HG02840 (cell line): ENCODE results near the gene DUOX1.

Experiments
- ATAC-seq: cut with Tn5 transposase; IDR thresholded peaks from one replicate; pipeline ENCODE4 v1.9.1; 2021; ENCODE audit warnings: mild to moderate bottlenecking, moderate library complexity, moderate number of reproducible peaks; ENCODE audit not compliant: unreplicated experiment, low FRiP score

Gene DUOX1

GRCh38 chr15:45105586-45105985, 24.2 kb upstream of the DUOX1 start:
- ATAC-seq = no peak

GRCh38 chr15:45106002-45106790, 23.6 kb upstream of the DUOX1 start:
- ATAC-seq = no peak

- no peak for ATAC-seq
Observed at GRCh38 chr15:45107941-45108630, 21.7 kb upstream of the DUOX1 start.

GRCh38 chr15:45110256-45110820, 19.5 kb upstream of the DUOX1 start:
- ATAC-seq = no peak

- ATAC-seq = no peak
Observed at GRCh38 chr15:45111390-45112142, 18.2 kb upstream of the DUOX1 start.

- ATAC-seq = no peak
Observed at GRCh38 chr15:45112143-45112590, 17.6 kb upstream of the DUOX1 start.

GRCh38 chr15:45112591-45113379, 17.0 kb upstream of the DUOX1 start:
- no peak for ATAC-seq

- no peak for ATAC-seq
Observed at GRCh38 chr15:45113380-45113990, 16.3 kb upstream of the DUOX1 start.

GRCh38 chr15:45114076-45114750, 15.6 kb upstream of the DUOX1 start, which contains the start of the genes DUOX2 and DUOXA2:
TSS of gene DUOX2 (minus strand) at chr15:45114172. CDS start at chr15:45113411, 761 bp downstream.
TSS of gene DUOXA2 (plus strand) at chr15:45114326. CDS start at chr15:45114606, 280 bp downstream.
- no peak for ATAC-seq

- ATAC-seq = no peak
Observed at GRCh38 chr15:45114751-45115085, 15.1 kb upstream of the DUOX1 start.

- ATAC-seq = no peak
Observed at GRCh38 chr15:45115312-45115820, 14.4 kb upstream of the DUOX1 start.

GRCh38 chr15:45116006-45116481, 13.8 kb upstream of the DUOX1 start:
- ATAC-seq = no peak

GRCh38 chr15:45116482-45117307, 13.1 kb upstream of the DUOX1 start:
- no peak for ATAC-seq

GRCh38 chr15:45117308-45118130, 12.3 kb upstream of the DUOX1 start:
- ATAC-seq = no peak

- ATAC-seq = peak; percentile 72
Observed at GRCh38 chr15:45118131-45118588, 11.6 kb upstream of the DUOX1 start.

GRCh38 chr15:45118996-45119395, 10.8 kb upstream of the DUOX1 start:
- ATAC-seq = no peak
